ENCODE results near the gene ZDHHC14. TPM values are rescaled to one million over a fixed set of nuclear protein-coding genes. Genes with fewer than 3 reads are reported as not detected.
"Not testable (repeated sequence)": the region's sequence is repeated elsewhere in the genome, so short reads cannot be mapped to it uniquely, and the experiment has no call there.

Gene ZDHHC14
- total RNA-seq, 2 experiments from 2014 or later = 7.8 to 9.8 TPM

GRCh38 chr6:157570752-157571151, 189.8 kb downstream of the ZDHHC14 start:
- Mint-ChIP-seq H3K4me3 (no peak overlapping the region), H3K27ac (no peak overlapping the region), H3K36me3 (ENCODE audit: low read depth) (peaks cover 5% of the 10 kb centered on the region), H3K4me1 (peaks cover 29% of the 10 kb centered on the region), H3K27me3 (peaks cover 1% of the 10 kb centered on the region), H3K9me3 (peaks cover 8% of the 10 kb centered on the region)
- CTCF ChIA-PET = interaction anchor here (0.9 to 2.7 kb wide), 3 partner anchors 16 to 36 kb away, joined by 3 to 6 read pairs (median 6); no protein-coding TSS in a partner anchor
- POLR2A ChIA-PET = no interaction called here
- DNase-seq = no peak

GRCh38 chr6:157571269-157571668, 190.3 kb downstream of the ZDHHC14 start:
- Mint-ChIP-seq H3K27ac (no peak overlapping the region), H3K27me3 (peaks cover 1% of the 10 kb centered on the region), H3K4me1 (peaks cover 29% of the 10 kb centered on the region), H3K4me3 (no peak overlapping the region), H3K9me3 (peaks cover 8% of the 10 kb centered on the region), H3K36me3 (ENCODE audit: low read depth) (peaks cover 5% of the 10 kb centered on the region)
- CTCF ChIA-PET = interaction anchor here (0.6 to 1.0 kb wide), 7 partner anchors 9 to 713 kb away, joined by 3 to 6 read pairs (median 3); no protein-coding TSS in a partner anchor
- no peak for DNase-seq
- POLR2A ChIA-PET = no interaction called here

GRCh38 chr6:157571950-157572349, 191.0 kb downstream of the ZDHHC14 start:
- ChIA-PET CTCF (interaction anchor here (0.9 to 1.0 kb wide), 3 partner anchors 9 to 28 kb away, joined by 3 to 5 read pairs (median 3); no protein-coding TSS in a partner anchor), POLR2A (no interaction called here)
- no peak overlapping the region for H3K4me3 Mint-ChIP-seq
- peaks cover 9% of the 10 kb centered on the region for H3K9me3 Mint-ChIP-seq
- no peak for DNase-seq
- peaks cover 29% of the 10 kb centered on the region for H3K4me1 Mint-ChIP-seq
- no peaks in the 10 kb centered on the region for H3K27me3 Mint-ChIP-seq
- H3K36me3 Mint-ChIP-seq (ENCODE audit: low read depth) = peaks cover 8% of the 10 kb centered on the region
- no peak overlapping the region for H3K27ac Mint-ChIP-seq

GRCh38 chr6:157574851-157575424, 193.9 kb downstream of the ZDHHC14 start:
- ChIA-PET CTCF (no interaction called here), POLR2A (no interaction called here)
- peaks cover 15% of the 10 kb centered on the region for H3K4me1 Mint-ChIP-seq
- H3K36me3 Mint-ChIP-seq (ENCODE audit: low read depth) = peaks cover 4% of the 10 kb centered on the region
- H3K4me3 Mint-ChIP-seq = no peak overlapping the region
- H3K27me3 Mint-ChIP-seq = peaks cover 3% of the 10 kb centered on the region
- H3K27ac Mint-ChIP-seq = no peak overlapping the region
- H3K9me3 Mint-ChIP-seq = peaks cover 8% of the 10 kb centered on the region
- no peak for DNase-seq

- no peak for DNase-seq
- ChIA-PET CTCF (no interaction called here), POLR2A (no interaction called here)
- peaks cover 10% of the 10 kb centered on the region for H3K4me1 Mint-ChIP-seq
- H3K27me3 Mint-ChIP-seq = peaks cover 9% of the 10 kb centered on the region
- no peak overlapping the region for H3K4me3 Mint-ChIP-seq
- peaks cover 10% of the 10 kb centered on the region for H3K36me3 Mint-ChIP-seq (ENCODE audit: low read depth)
- H3K9me3 Mint-ChIP-seq = peaks cover 14% of the 10 kb centered on the region
- peak overlapping the region; percentile 41 for H3K27ac Mint-ChIP-seq
These were observed 194.6 kb downstream of the ZDHHC14 start for GRCh38 chr6:157575436-157576145.

GRCh38 chr6:157576991-157577390, 196.0 kb downstream of the ZDHHC14 start:
- POLR2A ChIA-PET, H3K4me3 Mint-ChIP-seq, H3K4me1 Mint-ChIP-seq, DNase-seq, H3K27ac Mint-ChIP-seq: not testable (repeated sequence)
- Mint-ChIP-seq H3K27me3 (peaks cover 18% of the 10 kb centered on the region), H3K36me3 (ENCODE audit: low read depth) (peaks cover 18% of the 10 kb centered on the region), H3K9me3 (peaks cover 20% of the 10 kb centered on the region)
- CTCF ChIA-PET = interaction anchor here (1.4 kb wide), 1 partner anchor 10 kb away, joined by 3 read pairs; no protein-coding TSS in a partner anchor

- H3K4me1 Mint-ChIP-seq, CTCF ChIA-PET, H3K27ac Mint-ChIP-seq, H3K4me3 Mint-ChIP-seq, POLR2A ChIA-PET: not testable (repeated sequence)
- Mint-ChIP-seq H3K9me3 (peaks cover 31% of the 10 kb centered on the region), H3K27me3 (peaks cover 20% of the 10 kb centered on the region), H3K36me3 (ENCODE audit: low read depth) (peaks cover 33% of the 10 kb centered on the region)
- DNase-seq = peak; percentile 4
These were observed 197.5 kb downstream of the ZDHHC14 start for GRCh38 chr6:157578527-157578926.

- Mint-ChIP-seq H3K4me3 (no peak overlapping the region), H3K27ac (no peak overlapping the region), H3K4me1 (no peaks in the 10 kb centered on the region), H3K36me3 (ENCODE audit: low read depth) (peaks cover 33% of the 10 kb centered on the region), H3K27me3 (peaks cover 20% of the 10 kb centered on the region), H3K9me3 (peaks cover 31% of the 10 kb centered on the region)
- ChIA-PET CTCF (no interaction called here), POLR2A (no interaction called here)
- DNase-seq = peak; percentile 1
These were observed 198.6 kb downstream of the ZDHHC14 start for GRCh38 chr6:157579467-157580031.

- peaks cover 27% of the 10 kb centered on the region for H3K9me3 Mint-ChIP-seq
- peaks cover 20% of the 10 kb centered on the region for H3K27me3 Mint-ChIP-seq
- POLR2A ChIA-PET = no interaction called here
- DNase-seq = peak; percentile 2
- peaks cover 13% of the 10 kb centered on the region for H3K4me1 Mint-ChIP-seq
- peaks cover 33% of the 10 kb centered on the region for H3K36me3 Mint-ChIP-seq (ENCODE audit: low read depth)
- CTCF ChIA-PET = interaction anchor here (0.5 to 1.5 kb wide), 4 partner anchors 45 to 435 kb away, joined by 3 to 4 read pairs (median 4); partner anchors contain the start of gene TMEM242
- H3K4me3 Mint-ChIP-seq = no peak overlapping the region
- H3K27ac Mint-ChIP-seq = no peak overlapping the region
These were observed 203.0 kb downstream of the ZDHHC14 start for GRCh38 chr6:157584036-157584435.

- peaks cover 36% of the 10 kb centered on the region for H3K36me3 Mint-ChIP-seq (ENCODE audit: low read depth)
- peaks cover 13% of the 10 kb centered on the region for H3K4me1 Mint-ChIP-seq
- H3K9me3 Mint-ChIP-seq = peaks cover 32% of the 10 kb centered on the region
- H3K4me3 Mint-ChIP-seq = no peak overlapping the region
- CTCF ChIA-PET = interaction anchor here (0.6 to 1.2 kb wide), 2 partner anchors 58 to 172 kb away, joined by 3 read pairs; no protein-coding TSS in a partner anchor
- H3K27me3 Mint-ChIP-seq = peaks cover 12% of the 10 kb centered on the region
- H3K27ac Mint-ChIP-seq = peak overlapping the region; percentile 51
- POLR2A ChIA-PET = no interaction called here
- peak; percentile 54 for DNase-seq
These were observed 204.5 kb downstream of the ZDHHC14 start for GRCh38 chr6:157585274-157586087.

GRCh38 chr6:157586088-157586414, 205.1 kb downstream of the ZDHHC14 start:
- Mint-ChIP-seq H3K27me3 (peaks cover 8% of the 10 kb centered on the region), H3K27ac (peak overlapping the region; percentile 57), H3K4me3 (no peak overlapping the region), H3K4me1 (peaks cover 13% of the 10 kb centered on the region), H3K9me3 (peaks cover 30% of the 10 kb centered on the region), H3K36me3 (ENCODE audit: low read depth) (peaks cover 35% of the 10 kb centered on the region)
- DNase-seq = peak; percentile 3
- ChIA-PET POLR2A (no interaction called here), CTCF (interaction anchor here (1.2 kb wide), 1 partner anchor 59 kb away, joined by 3 read pairs; no protein-coding TSS in a partner anchor)

- POLR2A ChIA-PET = no interaction called here
- Mint-ChIP-seq H3K27ac (no peak overlapping the region), H3K36me3 (ENCODE audit: low read depth) (peaks cover 33% of the 10 kb centered on the region), H3K27me3 (peaks cover 3% of the 10 kb centered on the region), H3K4me1 (peaks cover 13% of the 10 kb centered on the region), H3K4me3 (no peak overlapping the region), H3K9me3 (peaks cover 31% of the 10 kb centered on the region)
- CTCF ChIA-PET = interaction anchor here (1.0 to 1.7 kb wide), 3 partner anchors 16 to 59 kb away, joined by 3 to 4 read pairs (median 3); no protein-coding TSS in a partner anchor
- no peak for DNase-seq
These were observed 205.6 kb downstream of the ZDHHC14 start for GRCh38 chr6:157586476-157587126.

Data from activated CD4-positive, alpha-beta T cell treated with anti-CD3 and anti-CD28 coated beads, Interleukin-2, amount 10 ng/mL, durations not matched to agents 7 days and 5 days (primary cell).